Endodermal cell (in vitro differentiated cells): ENCODE results near the gene NRP1. TPM values are rescaled to one million over a fixed set of nuclear protein-coding genes. Genes with fewer than 3 reads are reported as not detected.

Experiments
- DNase-seq: peaks from one replicate; pipeline ENCODE4 v3.0.0-alpha.2; 2017
- H3K27ac ChIP-seq: 2 replicates; pipeline ENCODE4 v1.5.1; 2013; ENCODE audit warnings: mild to moderate bottlenecking, low read depth, low read length, moderate library complexity
- H3K27me3 ChIP-seq: 2 replicates; pipeline ENCODE4 v1.6.1; 2013; ENCODE audit warnings: mild to moderate bottlenecking, low read length, moderate library complexity; ENCODE audit not compliant: insufficient read depth, control insufficient read depth, poor library complexity, severe bottlenecking
- H3K36me3 ChIP-seq: 2 replicates; pipeline ENCODE4 v1.7.0; 2013; ENCODE audit warnings: mild to moderate bottlenecking, low read length, moderate library complexity; ENCODE audit not compliant: control insufficient read depth, insufficient read depth
- H3K4me1 ChIP-seq: one replicate; pipeline ENCODE4 v1.7.0; 2013; ENCODE audit warnings: low read length; ENCODE audit not compliant: control insufficient read depth, insufficient read depth
- H3K4me3 ChIP-seq: 2 replicates; pipeline ENCODE4 v1.5.1; 2013; ENCODE audit warnings: mild to moderate bottlenecking, low read length, moderate library complexity
- H3K9ac ChIP-seq: 2 replicates; pipeline ENCODE4 v1.6.1; 2013; ENCODE audit warnings: mild to moderate bottlenecking, low read length, moderate library complexity; ENCODE audit not compliant: poor library complexity, severe bottlenecking; ENCODE audit errors: extremely low read depth
- H3K9me3 ChIP-seq: 2 replicates; pipeline ENCODE4 v1.6.1; 2013; ENCODE audit warnings: mild to moderate bottlenecking, low read length, moderate library complexity; ENCODE audit not compliant: control insufficient read depth
- H3K27ac Mint-ChIP-seq: 2 replicates; pipeline ENCODE4 v1.8.0; 2020; ENCODE audit warnings: mixed read lengths
- H3K27me3 Mint-ChIP-seq: 2 replicates; pipeline ENCODE4 v1.8.0; 2021; ENCODE audit warnings: mild to moderate bottlenecking, mixed read lengths; ENCODE audit not compliant: insufficient read depth
- H3K36me3 Mint-ChIP-seq: 2 replicates; pipeline ENCODE4 v1.8.0; 2020; ENCODE audit warnings: low read depth, mixed read lengths
- H3K4me1 Mint-ChIP-seq: 2 replicates; pipeline ENCODE4 v1.8.0; 2020; ENCODE audit warnings: mixed read lengths
- H3K4me3 Mint-ChIP-seq: 2 replicates; pipeline ENCODE4 v1.8.0; 2020; ENCODE audit warnings: mild to moderate bottlenecking, moderate library complexity, mixed read lengths
- H3K9me3 Mint-ChIP-seq: 2 replicates; pipeline ENCODE4 v1.8.0; 2020; ENCODE audit warnings: mild to moderate bottlenecking, mixed read lengths
- CTCF ChIP-seq: fragments of 200-600 bp; sonication (generic); conservative IDR thresholded peaks from 2 replicates; pipeline ENCODE4 v1.5.0; 2021; ENCODE audit warnings: antibody characterized with exemption, mild to moderate bottlenecking
- WGBS, 2 experiments: methylation state at CpG; one replicate each; pipeline versions ENCODE4 v1.1.5 to v1.1.7; 2013; ENCODE audit warnings: missing lambda C conversion rate in 2 of 2, mixed read lengths in 1 of 2; ENCODE audit not compliant: insufficient coverage in 1 of 2, insufficient read length in 1 of 2; 5-methylcytosine and 5-hydroxymethylcytosine counted together
- total RNA-seq, 2 donors: library from RNA; stranded (reverse); fragmentation: NEBNext Ultra II Directional in 1 of 2; extraction: Animal tissue kit (Norgen Biotek cat#: 25700) in 1 of 2; gene quantifications; 2 replicates in 1 of 2; 3 replicates in 1 of 2; pipeline ENCODE4 v1.2.1, GENCODE V29; 2021

Gene NRP1
- total RNA-seq, 2 donors from 2014 or later: 20.7 to 30.6 TPM

GRCh38 chr10:33270971-33271370 lies 63.5 kb downstream of the NRP1 start:
- no peak for TF ChIP-seq CTCF
- Histone ChIP-seq H3K9me3 (no peaks in the 10 kb centered on the region), H3K27me3 (no peaks in the 10 kb centered on the region), H3K4me1 (peaks cover 8% of the 10 kb centered on the region), H3K9ac (no peak overlapping the region), H3K36me3 (peaks cover 49% of the 10 kb centered on the region), H3K27ac (peak overlapping the region; percentile 72), H3K4me3 (no peak overlapping the region)
- WGBS, 2 experiments: 71 to 87% methylated on average over 1 of the region's 1 CpG
- Mint-ChIP-seq H3K4me3 (no peak overlapping the region), H3K4me1 (peaks cover 27% of the 10 kb centered on the region), H3K27ac (no peak overlapping the region), H3K36me3 (peaks cover 22% of the 10 kb centered on the region), H3K9me3 (no peaks in the 10 kb centered on the region), H3K27me3 (no peaks in the 10 kb centered on the region)
- no peak for DNase-seq

- H3K9me3 Mint-ChIP-seq: no peaks in the 10 kb centered on the region
- H3K4me1 ChIP-seq: no peaks in the 10 kb centered on the region
These were observed 66.8 kb downstream of the NRP1 start for GRCh38 chr10:33267708-33268107.

GRCh38 chr10:33265621-33266020 lies 68.8 kb downstream of the NRP1 start:
- no peak overlapping the region for H3K27ac ChIP-seq
- DNase-seq: no peak
- no peak overlapping the region for H3K27ac Mint-ChIP-seq

More at GRCh38 chr10:33267708-33268107, 66.8 kb downstream of the NRP1 start:
- TF ChIP-seq CTCF: no peak
- no peak for DNase-seq
- H3K9ac ChIP-seq: no peak overlapping the region
- Mint-ChIP-seq H3K4me1 (peaks cover 6% of the 10 kb centered on the region), H3K36me3 (peaks cover 26% of the 10 kb centered on the region), H3K4me3 (no peak overlapping the region), H3K27ac (no peak overlapping the region), H3K27me3 (no peaks in the 10 kb centered on the region)
- H3K4me3 ChIP-seq: no peak overlapping the region
- H3K27ac ChIP-seq: no peak overlapping the region
- no peaks in the 10 kb centered on the region for H3K9me3 ChIP-seq
- H3K36me3 ChIP-seq: peaks cover 75% of the 10 kb centered on the region
- 90 to 100% methylated on average over 4 to 5 of the region's 5 CpGs for WGBS, 2 experiments
- no peaks in the 10 kb centered on the region for H3K27me3 ChIP-seq

More at GRCh38 chr10:33265621-33266020, 68.8 kb downstream of the NRP1 start:
- Histone ChIP-seq H3K36me3 (peaks cover 76% of the 10 kb centered on the region), H3K9me3 (no peaks in the 10 kb centered on the region), H3K4me3 (no peak overlapping the region), H3K27me3 (no peaks in the 10 kb centered on the region), H3K4me1 (no peaks in the 10 kb centered on the region), H3K9ac (no peak overlapping the region)
- H3K9me3 Mint-ChIP-seq: no peaks in the 10 kb centered on the region
- no peak for TF ChIP-seq CTCF
- H3K27me3 Mint-ChIP-seq: no peaks in the 10 kb centered on the region
- peaks cover 31% of the 10 kb centered on the region for H3K36me3 Mint-ChIP-seq
- H3K4me3 Mint-ChIP-seq: no peak overlapping the region
- 94% methylated on average over 3 of the region's 4 CpGs; no CpG with 5 or more reads in 1 of the 2 experiments for WGBS, 2 experiments
- H3K4me1 Mint-ChIP-seq: no peaks in the 10 kb centered on the region
